ENCODE results near the gene WDR81.
"Not testable (repeated sequence)": the region's sequence is repeated elsewhere in the genome, so short reads cannot be mapped to it uniquely, and the experiment has no call there.

The WDR81 gene

GRCh38 chr17:1732241-1732832 is 7.8 kb downstream of the WDR81 start:
- DNase-seq: no peak

DNA sequence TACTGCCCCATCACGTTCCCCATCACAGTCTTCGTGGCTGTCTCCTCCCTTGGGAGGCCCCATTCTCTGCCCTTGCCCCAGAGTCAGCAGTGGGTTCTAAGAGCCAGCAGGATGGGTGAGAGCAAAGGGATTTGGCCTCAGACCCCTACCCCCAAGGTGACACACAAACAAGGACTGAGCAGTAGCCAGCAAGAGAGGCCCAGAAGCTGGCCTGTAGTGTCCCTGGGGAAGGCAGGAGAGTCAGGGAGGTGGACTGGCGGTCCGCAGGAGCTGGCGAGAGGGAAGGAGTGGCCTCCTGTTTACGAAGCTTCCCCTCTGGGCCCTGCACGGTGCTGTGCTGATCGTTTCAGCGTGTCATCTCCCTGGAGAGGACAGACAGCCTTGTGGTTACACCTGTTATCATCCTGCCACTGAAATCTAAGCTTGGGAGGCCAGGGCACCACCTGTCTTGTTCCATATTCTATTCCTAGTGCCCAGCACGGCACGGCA is 8.4 kb downstream of the WDR81 start:
- DNase-seq: no peak

- no peak for DNase-seq
These were observed 9.3 kb downstream of the WDR81 start for GRCh38 chr17:1733759-1734158.

DNA sequence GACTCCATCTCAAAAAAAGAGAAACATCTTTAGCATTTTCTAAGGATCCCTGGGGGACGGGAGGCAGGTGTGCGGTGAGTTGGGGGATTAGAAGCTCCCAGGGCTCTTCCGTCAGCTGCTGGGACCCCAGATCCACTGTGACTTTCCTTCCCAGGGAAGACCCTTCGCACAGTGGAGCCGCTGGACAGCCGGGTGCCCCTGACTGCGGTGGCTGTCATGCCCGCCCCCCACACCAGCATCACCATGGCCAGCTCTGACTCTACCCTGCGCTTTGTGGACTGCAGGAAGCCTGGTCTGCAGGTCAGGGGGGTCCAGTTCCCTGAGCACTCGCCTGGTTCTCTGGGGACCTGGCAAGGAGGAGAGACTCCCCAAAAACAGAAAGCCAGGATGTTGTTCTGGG is 10.9 kb downstream of the WDR81 start:
- DNase-seq: no peak

GRCh38 chr17:1735834-1736347 is 11.4 kb downstream of the WDR81 start:
- no peak for DNase-seq

DNA sequence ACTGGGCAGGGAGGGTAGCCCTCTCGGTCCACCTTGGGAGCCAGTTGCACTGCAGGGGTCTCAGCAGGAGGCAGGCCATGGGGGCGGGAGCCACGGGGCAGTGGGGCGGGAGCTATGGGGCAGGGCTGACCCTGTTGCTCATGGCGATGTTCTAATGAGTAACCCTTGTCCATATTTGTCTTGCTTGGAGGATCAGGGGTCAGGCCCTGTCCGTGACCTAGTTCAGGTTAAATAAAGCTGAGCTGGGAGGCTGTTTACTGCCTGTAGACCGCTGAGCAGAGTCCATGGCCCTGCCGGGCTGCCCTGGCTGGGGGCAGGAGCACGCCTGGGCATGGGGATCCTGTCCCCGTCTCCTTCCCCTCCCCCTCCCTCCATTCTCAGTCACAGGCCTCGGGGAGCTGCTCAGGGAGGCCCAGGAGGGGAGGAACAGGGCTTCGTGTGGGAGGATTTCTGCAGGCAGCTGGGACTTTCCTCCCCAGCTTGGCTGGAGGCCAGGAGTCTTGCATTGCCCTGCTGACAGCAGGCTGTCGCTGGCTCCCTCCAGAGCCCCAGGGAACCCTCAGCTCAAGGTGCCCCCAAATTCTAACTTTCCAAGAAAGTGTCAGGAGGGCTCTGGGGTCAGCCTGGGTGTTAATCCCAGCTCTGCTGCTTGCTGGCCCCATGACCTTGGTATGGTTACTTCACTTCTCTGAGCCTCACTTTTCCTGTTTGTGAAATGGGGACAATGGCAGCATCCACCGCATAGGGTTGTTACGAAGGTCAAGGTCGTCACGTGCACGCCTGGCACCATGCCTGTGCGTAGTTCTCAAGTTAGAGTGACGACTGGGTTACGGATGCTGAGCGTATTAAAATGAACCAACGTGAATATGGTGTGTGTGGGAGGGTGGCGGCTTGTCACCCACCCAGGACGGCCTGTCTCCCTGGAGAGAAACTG is 12.1 kb downstream of the WDR81 start:
- peak; percentile 52 to 61 for DNase-seq

- DNase-seq: no peak
These were observed 13.2 kb downstream of the WDR81 start for GRCh38 chr17:1737531-1738291.

GRCh38 chr17:1741899-1742298 is 17.4 kb downstream of the WDR81 start:
- DNase-seq: not testable (repeated sequence)

GRCh38 chr17:1742371-1743087 is 18.0 kb downstream of the WDR81 start, which contains the start of gene SERPINF2:
Gene SERPINF2, plus strand, starts transcription at chr17:1742871. Its CDS starts 2,125 bp downstream, at chr17:1744996.
- no peak for DNase-seq

GRCh38 chr17:1743088-1743439 is 18.6 kb downstream of the WDR81 start:
- no peak for DNase-seq

DNA sequence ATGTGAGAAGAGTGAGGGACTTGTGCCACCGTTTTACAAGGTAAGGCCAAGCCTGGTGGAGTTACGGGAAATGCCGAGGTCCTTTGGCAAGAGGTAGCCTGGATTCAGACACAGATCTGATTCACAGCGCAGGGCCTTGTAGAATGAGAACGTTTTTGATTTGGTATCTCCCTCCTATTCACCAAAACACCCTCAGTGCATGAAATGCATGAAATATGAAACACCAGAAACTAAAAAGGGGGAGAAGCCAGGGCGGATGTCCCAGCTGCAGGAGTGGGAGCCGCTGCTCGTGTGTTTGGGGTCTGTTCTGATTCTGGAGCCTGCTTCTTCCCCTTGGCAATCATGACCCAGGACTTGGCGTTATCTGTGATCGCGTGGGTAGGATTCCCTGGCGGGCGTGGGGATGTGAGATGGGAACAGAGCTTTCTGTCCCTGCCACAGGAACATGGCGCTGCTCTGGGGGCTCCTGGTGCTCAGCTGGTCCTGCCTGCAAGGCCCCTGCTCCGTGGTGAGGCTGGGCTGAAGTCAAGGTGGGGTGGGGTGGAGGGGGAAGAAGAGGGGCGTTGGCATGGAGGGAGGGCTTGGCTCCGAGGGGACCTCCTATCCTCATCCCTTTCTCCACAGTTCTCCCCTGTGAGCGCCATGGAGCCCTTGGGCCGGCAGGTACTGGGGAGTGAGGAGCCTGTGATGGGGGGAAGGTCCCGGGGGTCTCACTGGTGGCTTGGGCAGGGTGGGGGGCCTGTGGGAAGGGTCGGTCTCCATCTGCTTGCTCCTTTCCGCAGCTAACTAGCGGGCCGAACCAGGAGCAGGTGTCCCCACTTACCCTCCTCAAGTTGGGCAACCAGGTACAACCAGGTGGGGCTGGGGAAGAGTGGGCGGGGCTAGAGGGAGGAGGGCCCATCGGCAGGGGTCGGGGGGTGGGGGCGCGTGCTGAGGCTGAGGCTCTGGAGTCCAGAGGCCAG is 20.3 kb downstream of the WDR81 start:
- no peak for DNase-seq

DNA sequence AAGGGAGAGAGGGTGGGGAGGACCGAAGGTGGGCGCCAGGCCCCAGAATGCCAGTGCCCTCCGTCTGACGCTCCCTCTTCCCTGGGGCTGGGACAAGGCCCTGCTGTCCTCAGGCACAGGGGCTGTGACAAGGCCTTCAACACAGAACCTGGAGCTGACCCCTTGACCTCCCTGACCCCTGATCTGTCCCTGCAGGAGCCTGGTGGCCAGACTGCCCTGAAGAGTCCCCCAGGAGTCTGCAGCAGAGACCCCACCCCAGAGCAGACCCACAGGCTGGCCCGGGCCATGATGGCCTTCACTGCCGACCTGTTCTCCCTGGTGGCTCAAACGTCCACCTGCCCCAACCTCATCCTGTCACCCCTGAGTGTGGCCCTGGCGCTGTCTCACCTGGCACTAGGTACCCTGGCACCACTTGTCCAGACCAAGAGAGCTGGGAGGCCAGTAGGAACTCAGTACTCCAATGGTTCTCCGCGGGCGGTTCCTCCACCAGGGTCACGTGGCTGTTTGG is 21.1 kb downstream of the WDR81 start:
- no peak for DNase-seq

DNA sequence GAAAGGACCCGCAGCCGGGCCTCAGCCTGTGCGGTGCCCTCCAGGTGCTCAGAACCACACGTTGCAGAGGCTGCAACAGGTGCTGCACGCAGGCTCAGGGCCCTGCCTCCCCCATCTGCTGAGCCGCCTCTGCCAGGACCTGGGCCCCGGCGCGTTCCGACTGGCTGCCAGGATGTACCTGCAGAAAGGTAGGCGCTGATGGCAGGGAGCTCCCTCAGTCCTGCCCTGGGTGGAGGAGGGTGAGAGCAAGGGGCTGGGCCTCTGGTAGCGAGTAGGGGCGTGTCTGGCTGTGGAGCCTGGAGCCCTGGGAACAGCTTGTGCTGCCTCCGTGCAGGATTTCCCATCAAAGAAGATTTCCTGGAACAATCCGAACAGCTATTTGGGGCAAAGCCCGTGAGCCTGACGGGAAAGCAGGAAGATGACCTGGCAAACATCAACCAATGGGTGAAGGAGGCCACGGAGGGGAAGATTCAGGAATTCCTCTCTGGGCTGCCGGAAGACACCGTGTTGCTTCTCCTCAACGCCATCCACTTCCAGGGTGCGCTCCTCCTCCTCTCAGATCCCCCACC is 22.6 kb downstream of the WDR81 start:
- DNase-seq: no peak

- DNase-seq: no peak
These were observed 26.1 kb downstream of the WDR81 start for GRCh38 chr17:1750628-1751027.

DNA sequence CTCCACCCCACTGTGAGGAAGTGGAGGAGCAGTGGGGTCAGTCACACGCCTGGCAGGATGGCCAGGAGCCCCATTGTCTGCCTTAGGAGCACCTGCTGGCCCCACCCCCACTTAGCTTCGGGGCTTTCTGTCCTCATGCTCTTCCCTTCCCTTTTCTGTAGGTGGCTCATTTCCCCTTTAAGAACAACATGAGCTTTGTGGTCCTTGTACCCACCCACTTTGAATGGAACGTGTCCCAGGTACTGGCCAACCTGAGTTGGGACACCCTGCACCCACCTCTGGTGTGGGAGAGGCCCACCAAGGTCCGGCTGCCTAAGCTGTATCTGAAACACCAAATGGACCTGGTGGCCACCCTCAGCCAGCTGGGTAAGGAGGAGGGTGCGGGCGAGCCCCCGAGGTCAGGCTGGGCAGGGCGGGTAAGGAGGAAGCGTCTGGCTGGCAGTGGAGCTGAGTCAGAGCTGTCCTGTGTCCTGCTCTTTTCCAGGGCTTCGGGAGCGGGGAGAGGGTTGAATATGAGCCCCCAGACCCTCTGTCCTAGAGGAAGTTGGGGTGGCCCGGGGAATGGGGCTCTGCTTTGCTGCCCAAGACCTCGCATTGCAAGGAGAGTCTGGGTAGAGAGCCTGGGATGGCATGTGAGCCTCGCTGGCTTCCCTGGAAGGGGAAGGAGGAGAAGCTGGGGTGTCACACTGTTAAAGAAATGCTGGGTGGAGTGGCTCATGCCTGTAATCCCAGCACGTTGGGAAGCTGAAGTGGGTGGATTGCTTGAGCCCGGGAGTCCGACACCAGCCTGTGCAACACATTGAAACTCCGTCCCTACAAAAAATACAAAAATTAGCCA is 28.1 kb downstream of the WDR81 start:
- DNase-seq: no peak

GRCh38 chr17:1753767-1754429 is 29.4 kb downstream of the WDR81 start:
- no peak for DNase-seq

DNA sequence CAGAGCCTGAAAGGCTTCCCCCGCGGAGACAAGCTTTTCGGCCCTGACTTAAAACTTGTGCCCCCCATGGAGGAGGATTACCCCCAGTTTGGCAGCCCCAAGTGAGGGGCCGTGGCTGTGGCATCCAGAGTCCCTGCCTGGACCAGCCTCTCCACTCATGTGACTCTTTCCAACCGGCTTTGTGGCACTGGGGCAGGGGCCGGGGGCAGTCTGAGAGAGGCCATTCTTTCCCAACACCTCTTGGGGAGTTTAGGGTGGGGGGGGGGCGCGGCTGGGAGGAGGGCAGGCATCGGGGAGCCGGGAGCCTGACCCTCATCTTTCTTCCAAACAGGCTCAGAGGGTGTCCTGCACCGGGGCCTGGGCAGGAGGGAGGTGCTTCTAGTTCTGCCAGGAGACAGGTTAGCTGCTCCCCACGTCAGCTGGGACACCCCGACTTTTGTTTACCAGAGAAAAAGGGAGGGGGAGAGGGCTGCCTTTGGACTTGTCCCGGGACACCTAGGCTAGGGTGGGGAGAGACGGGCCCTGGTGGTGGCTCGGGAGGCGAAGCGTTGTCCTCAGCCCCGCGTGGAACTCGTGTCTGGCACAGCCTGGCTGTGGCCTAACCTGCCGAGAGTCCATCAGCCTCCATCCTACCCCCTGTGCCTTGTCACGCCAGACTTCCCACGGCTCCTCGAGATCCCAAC is 30.1 kb downstream of the WDR81 start:
- no peak for DNase-seq

DNA sequence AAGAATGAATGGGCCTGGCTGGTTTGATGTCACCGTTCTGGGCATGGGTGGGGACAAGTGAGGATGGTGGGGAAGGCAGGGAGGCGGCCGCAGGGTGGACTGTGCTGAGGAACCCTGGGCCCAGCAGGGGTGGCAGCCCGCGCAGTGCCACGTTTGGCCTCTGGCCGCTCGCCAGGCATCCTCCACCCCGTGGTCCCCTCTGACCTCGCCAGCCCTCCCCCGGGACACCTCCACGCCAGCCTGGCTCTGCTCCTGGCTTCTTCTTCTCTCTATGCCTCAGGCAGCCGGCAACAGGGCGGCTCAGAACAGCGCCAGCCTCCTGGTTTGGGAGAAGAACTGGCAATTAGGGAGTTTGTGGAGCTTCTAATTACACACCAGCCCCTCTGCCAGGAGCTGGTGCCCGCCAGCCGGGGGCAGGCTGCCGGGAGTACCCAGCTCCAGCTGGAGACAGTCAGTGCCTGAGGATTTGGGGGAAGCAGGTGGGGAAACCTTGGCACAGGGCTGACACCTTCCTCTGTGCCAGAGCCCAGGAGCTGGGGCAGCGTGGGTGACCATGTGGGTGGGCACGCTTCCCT is 30.8 kb downstream of the WDR81 start:
- no peak for DNase-seq

Measured in stimulated activated CD4-positive, alpha-beta T cell treated with anti-CD3 and anti-CD28 coated beads, Interleukin-2, amount 100 ng/mL, for 48 hours (primary cell).